Vein endothelial cell (primary cell): ENCODE data around the gene TCEAL4. TPM values are rescaled to one million over a fixed set of nuclear protein-coding genes. Genes with fewer than 3 reads are reported as not detected.

Source experiments
- total RNA-seq: library from RNA; depleted of rRNA; stranded (reverse); fragments of >200 nt; gene quantifications from 2 replicates; pipeline ENCODE4 v1.2.3, GENCODE V29; 2012

TCEAL4 gene
- 29.0 and 31.4 TPM in 2 replicates for total RNA-seq

GRCh38 chrX:103585411-103586313 lies at the start of gene TCEAL4:
TSS of gene TCEAL4 (plus strand) at chrX:103585515. CDS start at chrX:103586676, 1,161 bp downstream.

GRCh38 chrX:103607364-103608305 lies 22.3 kb downstream of the TCEAL4 start, which contains the start of gene TCEAL3:
TSS of gene TCEAL3 (plus strand) at chrX:103607963. CDS start at chrX:103609065, 1,102 bp downstream.

GRCh38 chrX:103628386-103629317 lies 43.3 kb downstream of the TCEAL4 start, which contains the start of gene TCEAL1:
TSS of gene TCEAL1 (plus strand) at chrX:103628975. CDS start at chrX:103629917, 942 bp downstream.

Other genes starting within 250 kb of the TCEAL4 start
- gene TCEAL9, start 229.0 kb upstream of the TCEAL4 start, total RNA-seq, result 93.4 and 105 TPM in 2 replicates
- gene BEX3, start 209.0 kb upstream of the TCEAL4 start, total RNA-seq, result 111 and 178 TPM in 2 replicates
- under 0.01 and 0.10 TPM in 2 replicates for gene RAB40A, start 66.0 kb upstream of the TCEAL4 start, total RNA-seq
- gene TCEAL3, start 22.4 kb downstream of the TCEAL4 start, total RNA-seq, result 7.9 and 10.5 TPM in 2 replicates
- 20.4 and 20.6 TPM in 2 replicates for gene TCEAL1, start 43.5 kb downstream of the TCEAL4 start, total RNA-seq
- 772 and 1,067 TPM in 2 replicates for gene MORF4L2, start 101.2 kb downstream of the TCEAL4 start, total RNA-seq
- not detected in 2 replicates for gene TMEM31, start 125.4 kb downstream of the TCEAL4 start, total RNA-seq
- not detected in 2 replicates for gene PLP1, start 191.3 kb downstream of the TCEAL4 start, total RNA-seq
- 0.76 and 0.98 TPM in 2 replicates for gene RAB9B, start 246.7 kb downstream of the TCEAL4 start, total RNA-seq